Neural cell (in vitro differentiated cells): Measurements from ENCODE around the gene RNF213.
"Not testable (repeated sequence)": the region's sequence is repeated elsewhere in the genome, so short reads cannot be mapped to it uniquely, and the experiment has no call there.

Experiments
- EP300 ChIP-seq: fragments of 450-650 bp; conservative IDR thresholded peaks from 2 replicates; pipeline ENCODE4 v1.6.1; 2014; ENCODE audit warnings: antibody characterized with exemption, mild to moderate bottlenecking, moderate library complexity; ENCODE audit not compliant: poor library complexity, severe bottlenecking
- MXI1 ChIP-seq: fragments of 450-650 bp; conservative IDR thresholded peaks from 2 replicates; pipeline ENCODE4 v1.6.1; 2014; ENCODE audit warnings: antibody characterized with exemption, mild to moderate bottlenecking; ENCODE audit not compliant: poor library complexity, severe bottlenecking
- POLR2AphosphoS5 ChIP-seq: IDR thresholded peaks from 2 replicates; pipeline ENCODE4 v1.6.1; 2012
- RAD21 ChIP-seq: fragments of 450-650 bp; conservative IDR thresholded peaks from 2 replicates; pipeline ENCODE4 v1.6.1; 2014; ENCODE audit warnings: antibody characterized with exemption, mild to moderate bottlenecking, moderate library complexity
- TAF1 ChIP-seq: IDR thresholded peaks from 2 replicates; pipeline ENCODE4 v1.6.1; 2012; ENCODE audit warnings: low read depth
- TF ChIP-seq, protein P1 (sequence below): fragments of 450-650 bp; IDR thresholded peaks from 2 replicates; pipeline ENCODE4 v1.5.1; 2014; ENCODE audit warnings: antibody characterized with exemption, mild to moderate bottlenecking, moderate library complexity; ENCODE audit not compliant: poor library complexity, severe bottlenecking

DNA sequence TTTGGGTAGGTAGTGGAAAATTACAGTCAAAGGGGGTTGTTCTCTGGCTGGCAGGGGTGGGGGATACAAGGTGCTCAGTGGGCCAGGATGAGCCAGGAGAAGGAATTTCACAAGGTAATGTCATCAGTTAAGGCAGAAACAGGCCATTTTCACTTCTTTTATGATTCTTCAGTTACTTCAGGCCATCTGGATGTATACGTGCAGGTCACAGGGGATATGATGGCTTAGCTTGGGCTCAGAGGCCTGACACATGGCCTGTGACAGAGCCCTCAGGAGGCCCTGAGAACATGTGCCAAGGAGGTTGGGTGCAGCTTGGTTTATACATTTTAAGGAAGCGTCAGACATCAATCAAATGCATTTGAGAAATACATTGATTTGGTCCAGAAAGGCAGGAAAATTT, 2.4 kb upstream of the RNF213 start:
- TF ChIP-seq, protein P1, sequence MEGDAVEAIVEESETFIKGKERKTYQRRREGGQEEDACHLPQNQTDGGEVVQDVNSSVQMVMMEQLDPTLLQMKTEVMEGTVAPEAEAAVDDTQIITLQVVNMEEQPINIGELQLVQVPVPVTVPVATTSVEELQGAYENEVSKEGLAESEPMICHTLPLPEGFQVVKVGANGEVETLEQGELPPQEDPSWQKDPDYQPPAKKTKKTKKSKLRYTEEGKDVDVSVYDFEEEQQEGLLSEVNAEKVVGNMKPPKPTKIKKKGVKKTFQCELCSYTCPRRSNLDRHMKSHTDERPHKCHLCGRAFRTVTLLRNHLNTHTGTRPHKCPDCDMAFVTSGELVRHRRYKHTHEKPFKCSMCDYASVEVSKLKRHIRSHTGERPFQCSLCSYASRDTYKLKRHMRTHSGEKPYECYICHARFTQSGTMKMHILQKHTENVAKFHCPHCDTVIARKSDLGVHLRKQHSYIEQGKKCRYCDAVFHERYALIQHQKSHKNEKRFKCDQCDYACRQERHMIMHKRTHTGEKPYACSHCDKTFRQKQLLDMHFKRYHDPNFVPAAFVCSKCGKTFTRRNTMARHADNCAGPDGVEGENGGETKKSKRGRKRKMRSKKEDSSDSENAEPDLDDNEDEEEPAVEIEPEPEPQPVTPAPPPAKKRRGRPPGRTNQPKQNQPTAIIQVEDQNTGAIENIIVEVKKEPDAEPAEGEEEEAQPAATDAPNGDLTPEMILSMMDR = not testable (repeated sequence)
- TF ChIP-seq RAD21, TAF1, MXI1, EP300, POLR2AphosphoS5: not testable (repeated sequence)
